ENCODE measurements around the gene FOXL2NB. TPM values are rescaled to one million over a fixed set of nuclear protein-coding genes. Genes with fewer than 3 reads are reported as not detected.

The FOXL2NB gene
- total RNA-seq (not detected), polyA plus RNA-seq (under 1 TPM in 1 of 3 donors, not detected in 2; 0.03 TPM)
- long read RNA-seq, donor 1, result 0 reads
- long read RNA-seq, donor 2, result 0 reads
- long read RNA-seq, donor 3, result 0 reads
- long read RNA-seq, donor 4, result 0 reads
- long read RNA-seq, donor 5, result 0 reads
- long read RNA-seq, donor 6, result 0 reads
- long read RNA-seq, donor 7, result 0 reads
- long read RNA-seq, donor 8, result 0 reads
- long read RNA-seq, donor 9, result 0 reads
- long read RNA-seq, donor 10, result 0 reads

GRCh38 chr3:138946663-138947494 is at the start of gene FOXL2NB, which contains the start of gene FOXL2:
TSS of gene FOXL2NB (plus strand) at chr3:138947217. CDS start at chr3:138947365, 148 bp downstream.
TSS of gene FOXL2 (minus strand) at chr3:138947137. CDS start at chr3:138946722, 415 bp downstream.
- intact Hi-C loops (cut with DNase I; ENCODE audit: low total_unique reads), result no loop called here
- WGBS, 5 donors, result 1 to 3% (median 2%) methylated on average over 37 to 78 of the region's 78 CpGs

GRCh38 chr3:138898301-138898700 is 48.7 kb upstream of the FOXL2NB start:
- intact Hi-C loops (cut with DNase I; ENCODE audit: low total_unique reads), result no loop called here
- Histone ChIP-seq H3K9me3 (no peaks in the 10 kb centered on the region), H3K4me3 (no peak overlapping the region), H3K36me3 (no peaks in the 10 kb centered on the region), H3K27ac (peak overlapping the region; percentile 49 to 85 (median 74)), H3K27me3 (no peaks in the 10 kb centered on the region), H3K4me1 (peaks cover 6 to 22% (median 17%) of the 10 kb centered on the region in 4 donors)
- 10 to 22% (median 15%) methylated on average over 1 of the region's 1 CpG for WGBS, 5 donors
- TF ChIP-seq POLR2AphosphoS5 (IDR thresholded peaks at IDR 0.05), result peak in 1 of 3 donors; percentile 25
- TF ChIP-seq CTCF (IDR thresholded peaks at IDR 0.05), result no peak
- peak in 1 of 2 donors; percentile 71 for DNase-seq

More at GRCh38 chr3:138946663-138947494, at the start of gene FOXL2NB, which contains the start of gene FOXL2:
- Histone ChIP-seq H3K27ac (no peak within 1 kb of the TSS), H3K4me3 (peak within 1 kb of the TSS; percentile 35 to 58 (median 46)), H3K9me3 (no peaks in the 10 kb centered on the region), H3K4me1 (peaks cover 46 to 58% (median 52%) of the 10 kb centered on the region in 4 donors), H3K27me3 (peaks cover 71 to 100% (median 95%) of the 10 kb centered on the region in 3 donors), H3K36me3 (no peaks in the 10 kb centered on the region)
- TF ChIP-seq POLR2AphosphoS5 (IDR thresholded peaks at IDR 0.05) (no peak), POLR2A (IDR thresholded peaks at IDR 0.05) (no peak), EP300 (IDR thresholded peaks at IDR 0.05) (no peak), CTCF (IDR thresholded peaks at IDR 0.05) (no peak)
- peak in 1 of 2 donors; percentile 80 for DNase-seq

- no peak for TF ChIP-seq POLR2A (IDR thresholded peaks at IDR 0.05)
- no peak for TF ChIP-seq EP300 (IDR thresholded peaks at IDR 0.05)
- no peak for TF ChIP-seq POLR2AphosphoS5 (IDR thresholded peaks at IDR 0.05)
- TF ChIP-seq CTCF (IDR thresholded peaks at IDR 0.05), result no peak
- peak overlapping the region; percentile 26 to 85 (median 71) for H3K27ac ChIP-seq
- DNase-seq, result no peak
Measured at GRCh38 chr3:138898708-138899107, 48.3 kb upstream of the FOXL2NB start.

GRCh38 chr3:138899351-138899991 is 47.5 kb upstream of the FOXL2NB start:
- no peak for DNase-seq
- intact Hi-C loops (cut with DNase I; ENCODE audit: low total_unique reads), result no loop called here
- no peak for TF ChIP-seq POLR2A (IDR thresholded peaks at IDR 0.05)
- TF ChIP-seq CTCF (IDR thresholded peaks at IDR 0.05), result no peak
- TF ChIP-seq POLR2AphosphoS5 (IDR thresholded peaks at IDR 0.05), result no peak
- TF ChIP-seq EP300 (IDR thresholded peaks at IDR 0.05), result no peak
- H3K27ac ChIP-seq, result peak overlapping the region in 2 of 5 donors; percentile 26 to 85
- H3K9me3 ChIP-seq, result no peaks in the 10 kb centered on the region
- WGBS, 5 donors, result 78 to 94% (median 91%) methylated on average over 5 of the region's 5 CpGs
- no peaks in the 10 kb centered on the region for H3K27me3 ChIP-seq
- no peaks in the 10 kb centered on the region for H3K36me3 ChIP-seq
- H3K4me3 ChIP-seq, result no peak overlapping the region
- H3K4me1 ChIP-seq, result peaks cover 6 to 22% (median 17%) of the 10 kb centered on the region in 4 donors

More at GRCh38 chr3:138898708-138899107, 48.3 kb upstream of the FOXL2NB start:
- Histone ChIP-seq H3K4me1 (peaks cover 6 to 22% (median 17%) of the 10 kb centered on the region in 4 donors), H3K27me3 (no peaks in the 10 kb centered on the region), H3K36me3 (no peaks in the 10 kb centered on the region), H3K4me3 (no peak overlapping the region), H3K9me3 (no peaks in the 10 kb centered on the region)
- intact Hi-C loops (cut with DNase I; ENCODE audit: low total_unique reads), result no loop called here

Data from stomach (tissue), 19 donors.